IPS-NIHi7 (cell line): ENCODE results near the gene ARVCF.

Source experiments
- DNase-seq: peaks from one replicate; pipeline ENCODE4 v3.0.0; 2012; ENCODE audit warnings: mixed read lengths; ENCODE audit errors: extremely low spot score

The ARVCF gene

GRCh38 chr22:20052309-20053259 is 36.0 kb upstream of the ARVCF start:
- DNase-seq, result no peak

- DNase-seq, result no peak
Observed at GRCh38 chr22:20051927-20052308, 35.3 kb upstream of the ARVCF start.

GRCh38 chr22:20046730-20047129 is 30.1 kb upstream of the ARVCF start:
- DNase-seq, result no peak

GRCh38 chr22:20044495-20045151 is 28.0 kb upstream of the ARVCF start:
- no peak for DNase-seq

GRCh38 chr22:20043997-20044342 is 27.3 kb upstream of the ARVCF start:
- DNase-seq, result no peak

GRCh38 chr22:20043057-20043996 is 26.7 kb upstream of the ARVCF start:
- DNase-seq, result no peak

GRCh38 chr22:20040327-20041200 is 23.9 kb upstream of the ARVCF start:
- no peak for DNase-seq

- DNase-seq, result no peak
Observed at GRCh38 chr22:20039683-20040325, 23.2 kb upstream of the ARVCF start.

- DNase-seq, result no peak
Observed at GRCh38 chr22:20038574-20038973, 22.0 kb upstream of the ARVCF start.

- DNase-seq, result no peak
Observed at GRCh38 chr22:20037419-20037818, 20.8 kb upstream of the ARVCF start.

GRCh38 chr22:20036535-20037392 is 20.1 kb upstream of the ARVCF start:
- DNase-seq, result no peak

GRCh38 chr22:20036084-20036482 is 19.5 kb upstream of the ARVCF start:
- no peak for DNase-seq

GRCh38 chr22:20035375-20036083 is 18.9 kb upstream of the ARVCF start:
- no peak for DNase-seq

- no peak for DNase-seq
Observed at GRCh38 chr22:20034143-20034542, 17.5 kb upstream of the ARVCF start.

- no peak for DNase-seq
Observed at GRCh38 chr22:20033045-20033706, 16.6 kb upstream of the ARVCF start.

- no peak for DNase-seq
Observed at GRCh38 chr22:20032407-20032991, 15.9 kb upstream of the ARVCF start.

- peak; percentile 42 for DNase-seq
Observed at GRCh38 chr22:20031732-20032406, 15.2 kb upstream of the ARVCF start.
